GM10266 (cell line): ENCODE measurements around the gene TMEM17.

Experiments
- DNase-seq: peaks from one replicate; pipeline ENCODE4 v3.0.0; 2012; ENCODE audit errors: extremely low spot score
- CTCF ChIP-seq: IDR thresholded peaks from 2 replicates; pipeline ENCODE4 v1.5.1; 2012; ENCODE audit warnings: mild to moderate bottlenecking, low read depth; ENCODE audit not compliant: control insufficient read depth, insufficient read depth; ENCODE audit errors: missing control alignments

TMEM17 gene

GRCh38 chr2:62471816-62472215 lies 34.2 kb downstream of the TMEM17 start:
- no peak for DNase-seq
- TF ChIP-seq CTCF = no peak

DNA sequence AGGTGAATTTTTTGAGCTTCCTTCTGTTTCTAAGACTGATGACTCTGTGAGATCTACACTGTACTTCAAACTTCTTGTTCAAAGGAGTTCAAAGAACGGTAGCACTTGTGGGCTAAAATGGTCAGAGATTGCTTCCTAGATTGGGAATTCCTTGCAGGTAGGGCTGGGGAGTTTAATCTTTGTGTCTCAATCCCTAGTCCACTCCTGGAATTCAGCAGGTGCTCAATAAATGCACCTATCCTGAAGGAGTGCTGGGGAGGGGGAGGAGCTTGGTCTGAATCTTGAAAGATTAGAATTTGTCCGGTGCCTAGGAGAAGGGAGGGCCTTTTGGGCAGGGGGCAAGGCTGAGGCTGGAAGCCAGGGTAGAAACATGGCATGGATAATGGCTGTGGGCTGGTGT lies 34.6 kb downstream of the TMEM17 start:
- no peak for DNase-seq
- no peak for TF ChIP-seq CTCF

DNA sequence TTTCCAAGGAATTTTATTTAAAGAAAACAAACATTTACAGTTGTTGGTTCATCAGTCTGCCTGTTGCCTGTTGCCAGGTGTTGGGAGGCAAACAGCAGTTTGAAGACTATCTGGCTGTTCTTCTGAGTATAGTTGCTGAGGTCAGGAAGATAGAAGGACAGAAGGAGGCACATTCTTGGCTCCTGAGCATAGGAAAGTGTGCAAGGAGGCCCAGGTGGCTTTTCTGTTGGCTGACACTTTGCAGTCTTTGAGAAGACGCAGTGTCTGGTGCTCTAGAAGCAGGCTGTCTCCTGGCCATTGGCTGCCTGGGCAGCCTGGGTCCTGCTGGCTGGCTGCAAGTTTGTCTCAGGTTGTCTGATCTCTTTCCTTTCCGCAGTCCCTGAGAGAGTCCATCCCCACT lies 36.4 kb downstream of the TMEM17 start:
- DNase-seq = no peak
- TF ChIP-seq CTCF = no peak

DNA sequence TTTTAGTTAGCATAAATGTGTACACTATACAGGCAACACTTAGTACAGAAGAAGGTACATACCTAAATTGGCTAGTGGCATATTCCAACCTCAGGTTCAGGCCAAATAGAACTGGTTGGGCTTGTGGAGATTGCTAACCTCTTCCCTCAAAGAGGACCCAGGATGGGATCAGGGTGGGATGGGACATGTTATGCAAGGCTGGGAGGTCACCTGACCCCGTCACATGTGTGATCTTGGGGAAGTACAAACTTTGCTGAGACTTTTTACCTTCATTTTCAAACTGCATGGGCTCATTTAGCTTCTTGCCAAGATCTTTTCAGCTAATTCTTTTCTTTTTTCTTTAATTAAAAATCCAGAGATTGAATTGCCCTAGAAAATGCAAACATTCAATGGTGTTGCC lies 36.9 kb downstream of the TMEM17 start:
- no peak for TF ChIP-seq CTCF

DNA sequence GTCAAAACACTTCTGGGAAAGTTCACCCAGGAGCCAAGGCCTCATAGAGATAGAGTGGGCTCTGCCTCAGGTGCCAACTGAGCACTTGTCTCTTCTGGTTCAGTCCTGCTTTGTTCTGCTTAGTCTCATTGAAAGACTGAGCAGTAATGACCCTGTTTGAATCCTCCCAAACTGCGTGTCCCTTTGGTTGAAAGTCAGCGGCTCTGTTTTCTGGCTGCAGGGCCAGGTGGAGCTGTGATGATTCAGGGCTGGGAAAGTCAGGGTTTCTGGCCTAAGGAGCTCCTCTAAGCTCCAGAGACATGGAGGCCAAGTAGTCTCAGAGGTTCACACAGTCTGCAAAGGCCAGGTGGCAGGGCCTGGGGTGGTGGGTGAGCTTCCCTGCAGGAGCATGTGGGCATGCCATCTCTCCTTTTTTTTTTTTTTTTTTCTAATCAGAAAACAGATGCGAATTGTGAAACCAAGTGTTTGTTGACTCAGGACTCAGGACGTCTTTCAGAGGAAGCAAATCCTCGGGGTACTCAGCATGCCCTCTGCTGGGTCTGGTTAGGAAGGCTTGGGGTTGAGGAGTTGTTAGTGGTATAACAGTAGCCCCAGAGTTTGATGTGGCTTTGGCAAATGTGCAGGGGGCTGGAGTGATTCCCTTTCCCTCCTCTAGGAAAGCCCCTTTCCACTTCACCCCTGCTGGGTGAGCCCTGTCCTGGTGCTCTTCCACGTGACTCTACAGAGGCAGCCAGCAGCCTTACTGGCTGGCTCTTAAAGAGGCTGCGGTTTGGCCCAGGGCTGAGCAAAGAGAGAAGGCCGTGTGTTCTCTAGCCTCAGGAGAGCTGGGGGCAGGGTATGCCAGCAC lies 38.3 kb downstream of the TMEM17 start:
- no peak for DNase-seq
- TF ChIP-seq CTCF = no peak

More for the DNA sequence above, 36.9 kb downstream of the TMEM17 start:
- no peak for DNase-seq

DNA sequence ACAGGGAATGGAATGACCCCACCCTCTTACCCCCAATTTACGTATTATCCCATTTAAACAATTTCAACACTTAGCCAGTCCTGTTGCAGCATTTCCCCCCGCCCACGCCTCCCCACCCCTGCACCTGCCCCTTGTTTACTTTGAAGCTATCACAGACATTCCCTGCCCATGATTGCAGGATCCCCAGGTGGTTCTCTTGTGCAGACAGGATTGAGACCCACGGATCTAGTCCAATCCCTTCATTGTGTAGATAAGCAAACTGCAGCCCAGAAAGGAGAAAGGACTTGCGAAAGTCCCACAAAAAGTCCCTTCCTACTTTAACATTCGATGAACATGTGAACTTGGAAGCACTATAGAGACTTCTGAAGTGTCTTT lies 38.9 kb downstream of the TMEM17 start:
- TF ChIP-seq CTCF = no peak
- DNase-seq = no peak

DNA sequence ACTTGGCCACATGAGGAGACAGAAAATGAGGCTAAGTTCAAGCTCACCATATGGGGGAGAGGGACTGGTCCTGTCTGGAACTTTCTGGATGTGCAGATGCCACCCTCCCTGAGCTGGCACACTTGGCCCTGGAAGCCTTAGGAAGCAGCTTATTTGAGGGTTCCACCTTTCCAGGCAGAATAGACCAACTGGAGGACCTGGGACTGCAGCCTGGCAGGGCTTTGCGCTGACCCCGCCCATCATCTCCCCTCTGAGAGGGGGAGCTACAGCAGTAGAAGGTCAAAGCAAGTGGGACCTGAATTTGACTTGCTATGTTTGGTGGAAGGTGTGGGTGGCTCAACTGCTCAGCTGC lies 39.5 kb downstream of the TMEM17 start:
- TF ChIP-seq CTCF = no peak
- no peak for DNase-seq
